RPMI7951 (cell line): ENCODE data around the gene SPRYD7. TPM values are rescaled to one million over a fixed set of nuclear protein-coding genes. Genes with fewer than 3 reads are reported as not detected.

Experiments used
- total RNA-seq: library from RNA; depleted of rRNA; stranded (reverse); fragments of >200 nt; shearing (Covaris generic); gene quantifications from 2 replicates; pipeline ENCODE4 v1.2.3, GENCODE V29; 2014; rRNA removed

SPRYD7 gene
- total RNA-seq, 1 experiment from 2014 or later: 7.7 TPM

Other genes starting within 250 kb of the SPRYD7 start
- gene EBPL, start 244.9 kb downstream of the SPRYD7 start, total RNA-seq: 52.3 and 70.0 TPM in 2 replicates
- gene KPNA3, start 143.7 kb downstream of the SPRYD7 start, total RNA-seq: 20.0 and 27.3 TPM in 2 replicates
- 7.4 and 8.4 TPM in 2 replicates for gene TRIM13, start 60.7 kb upstream of the SPRYD7 start, total RNA-seq
- 0.39 and 0.72 TPM in 2 replicates for gene KCNRG, start 79.1 kb upstream of the SPRYD7 start, total RNA-seq